Psoas muscle (tissue), 8 donors: ENCODE measurements around the gene PTPRM. TPM values are rescaled to one million over a fixed set of nuclear protein-coding genes. Genes with fewer than 3 reads are reported as not detected.

Experiments used
- ATAC-seq, 4 donors: fragments of 200-7000 bp; cut with Tn5 transposase; one replicate each; pipeline ENCODE4 v1.9.1; 2020; ENCODE audit warnings: moderate library complexity in 3 of 4, mild to moderate bottlenecking in 2 of 4
- DNase-seq, 2 donors: peaks; one replicate each; pipeline ENCODE4 v3.0.0-alpha.2; 2020
- H3K27ac ChIP-seq: fragments of 200-600 bp; one replicate; pipeline ENCODE4 v1.8.0; 2022
- H3K27me3 ChIP-seq, 3 donors: fragments of 200-600 bp in 1 of 3; one replicate each; pipeline versions ENCODE4 v1.6.1 to v1.8.0; 2013 to 2022; ENCODE audit warnings: low read length in 2 of 3, mild to moderate bottlenecking in 2 of 3, moderate library complexity in 1 of 3; ENCODE audit not compliant: insufficient read depth in 3 of 3
- H3K36me3 ChIP-seq, 2 donors: fragments of 200-600 bp in 1 of 2; one replicate each; pipeline versions ENCODE4 v1.6.1 to v1.8.0; 2013 to 2022; ENCODE audit warnings: low read depth in 1 of 2, mild to moderate bottlenecking in 1 of 2, moderate library complexity in 1 of 2; ENCODE audit not compliant: insufficient read depth in 1 of 2
- H3K4me1 ChIP-seq: fragments of 200-600 bp; one replicate; pipeline ENCODE4 v1.8.0; 2022
- H3K4me3 ChIP-seq: fragments of 200-600 bp; one replicate; pipeline ENCODE4 v1.8.0; 2022; ENCODE audit warnings: mild to moderate bottlenecking
- H3K9me3 ChIP-seq: fragments of 200-600 bp; one replicate; pipeline ENCODE4 v1.8.0; 2022
- CTCF ChIP-seq: fragments of 200-600 bp; IDR thresholded peaks from one replicate; pipeline ENCODE4 v1.8.0; 2022; ENCODE audit warnings: antibody characterized with exemption
- WGBS, 3 donors: extraction: QIAGEN DNeasy Blood & Tissue Kit; methylation state at CpG; one replicate each; pipeline versions ENCODE4 v1.1.6 to v1.1.7; 2013; 5-methylcytosine and 5-hydroxymethylcytosine counted together
- intact Hi-C, 2 donors: fragments of 100-400 bp; cut with DNase I; formaldehyde crosslinking; loops; one replicate each; pipeline versions ENCODE4 v1.11.0 to v1.14.2; 2022
- polyA plus RNA-seq, 3 donors: library from polyadenylated mRNA; stranded (reverse); fragments of 200-250 nt; gene quantifications; one replicate each; pipeline ENCODE4 v1.2.3, GENCODE V29; 2013
- total RNA-seq, 4 donors: library from RNA; stranded (reverse); fragmentation: NEBNext Ultra II Directional in 2 of 4; extraction: Animal tissue kit (Norgen Biotek cat#: 25700) in 2 of 4; gene quantifications; one replicate each; pipeline versions ENCODE4 v1.2.1 to v1.2.4, GENCODE V29; 2021 to 2023
- donor health status: healthy with polysubstance abuse.
- donor health status: DM: no; HTN: no; CAD: no; lungs with moderate emphysema.
- donor health status: Bipolar disorder and iron deficiency.
- donor health status: healthy.
- donor health status: DM: yes; HTN: yes; CAD: no.
- donor health status: DM: no; HTN: no; CAD: no.
- donor health status: DM: no; HTN: no; CAD: no.
- donor health status: DM: yes; HTN: yes; CAD: no.

Gene PTPRM
- total and polyA plus RNA-seq, 7 donors, result 27.4 to 78.9 (median 39.0) TPM

- H3K27ac ChIP-seq, result no peak overlapping the region
- no peaks in the 10 kb centered on the region for H3K27me3 ChIP-seq
- no peak overlapping the region for H3K4me3 ChIP-seq
- no peaks in the 10 kb centered on the region for H3K9me3 ChIP-seq
- no peaks in the 10 kb centered on the region for H3K4me1 ChIP-seq
- H3K36me3 ChIP-seq, result peaks cover 0 to 5% of the 10 kb centered on the region in 2 donors
- DNase-seq (no peak), ATAC-seq (no peak)
- 58 to 82% (median 63%) methylated on average over 5 of the region's 5 CpGs for WGBS, 3 donors
- no peak for TF ChIP-seq CTCF
- intact Hi-C loops, result no loop called here
These were observed 783.5 kb downstream of the PTPRM start for GRCh38 chr18:8350628-8351027.

- no peak for TF ChIP-seq CTCF
- peak in 1 of 4 donors; percentile 43 for ATAC-seq
- Histone ChIP-seq H3K27me3 (no peaks in the 10 kb centered on the region), H3K4me1 (no peaks in the 10 kb centered on the region), H3K27ac (no peak overlapping the region), H3K4me3 (no peak overlapping the region), H3K9me3 (no peaks in the 10 kb centered on the region), H3K36me3 (peaks cover 0 to 4% of the 10 kb centered on the region in 2 donors)
- WGBS, 3 donors, result 65 to 88% (median 75%) methylated on average over 3 of the region's 3 CpGs
- intact Hi-C loops, result no loop called here
- DNase-seq, result no peak
These were observed 784.0 kb downstream of the PTPRM start for GRCh38 chr18:8351161-8351560.

GRCh38 chr18:8354304-8354703 is 787.2 kb downstream of the PTPRM start:
- H3K27ac ChIP-seq, result no peak overlapping the region
- WGBS, 3 donors, result 81 to 89% (median 85%) methylated on average over 5 of the region's 5 CpGs
- no peaks in the 10 kb centered on the region for H3K27me3 ChIP-seq
- no peaks in the 10 kb centered on the region for H3K9me3 ChIP-seq
- H3K36me3 ChIP-seq, result no peaks in the 10 kb centered on the region
- no peaks in the 10 kb centered on the region for H3K4me1 ChIP-seq
- TF ChIP-seq CTCF, result no peak
- DNase-seq (no peak), ATAC-seq (no peak)
- H3K4me3 ChIP-seq, result no peak overlapping the region
- intact Hi-C loops, result no loop called here

- no peaks in the 10 kb centered on the region for H3K27me3 ChIP-seq
- H3K27ac ChIP-seq, result no peak overlapping the region
- no peak for TF ChIP-seq CTCF
- H3K4me3 ChIP-seq, result no peak overlapping the region
- H3K4me1 ChIP-seq, result no peaks in the 10 kb centered on the region
- intact Hi-C loops, result no loop called here
- WGBS, 3 donors, result 83 to 94% (median 84%) methylated on average over 3 of the region's 3 CpGs
- no peaks in the 10 kb centered on the region for H3K36me3 ChIP-seq
- no peak for DNase-seq
- H3K9me3 ChIP-seq, result no peaks in the 10 kb centered on the region
- ATAC-seq, result no peak
These were observed 788.9 kb downstream of the PTPRM start for GRCh38 chr18:8356001-8356400.

- no peaks in the 10 kb centered on the region for H3K4me1 ChIP-seq
- H3K36me3 ChIP-seq, result no peaks in the 10 kb centered on the region
- no peak for TF ChIP-seq CTCF
- no peak overlapping the region for H3K27ac ChIP-seq
- 79 to 84% (median 80%) methylated on average over 10 of the region's 10 CpGs for WGBS, 3 donors
- no peak for ATAC-seq
- H3K27me3 ChIP-seq, result no peaks in the 10 kb centered on the region
- intact Hi-C loops, result no loop called here
- no peak for DNase-seq
- no peak overlapping the region for H3K4me3 ChIP-seq
- no peaks in the 10 kb centered on the region for H3K9me3 ChIP-seq
These were observed 790.2 kb downstream of the PTPRM start for GRCh38 chr18:8357320-8357719.
